ENCODE measurements around the gene MICAL1.

DNA sequence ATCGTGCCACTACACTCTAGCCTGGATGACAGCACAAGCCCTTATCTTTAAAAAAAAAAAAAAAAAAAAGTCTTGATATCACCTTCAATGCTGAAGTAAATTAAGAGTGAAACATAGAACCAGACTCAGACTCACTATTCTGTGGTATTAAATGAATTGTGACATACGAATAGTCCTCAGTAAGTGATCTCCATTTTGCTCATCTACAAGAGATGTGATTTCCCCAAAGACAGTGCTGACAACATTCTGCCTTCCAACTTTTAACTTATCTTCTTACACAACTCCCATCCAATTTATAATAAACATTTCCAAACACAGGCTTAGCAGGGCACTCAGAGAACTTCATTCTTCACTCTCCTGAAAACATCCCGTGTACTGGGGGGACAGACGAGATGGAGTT is 19.4 kb upstream of the MICAL1 start:
- TF ChIP-seq POLR2AphosphoS5 (IDR thresholded peaks at IDR 0.05; ENCODE audit: low read length) (no peak), CHD2 (IDR thresholded peaks at IDR 0.05; ENCODE audit: borderline replicate concordance, low read depth, low read length) (no peak), KDM1A (IDR thresholded peaks at IDR 0.05; ENCODE audit: borderline replicate concordance) (no peak), RAD21 (IDR thresholded peaks at IDR 0.05; ENCODE audit: insufficient read depth, low read depth, low read length) (no peak), CBX3 (IDR thresholded peaks at IDR 0.05; ENCODE audit: borderline replicate concordance, low read depth) (no peak), SIN3A (IDR thresholded peaks at IDR 0.05; ENCODE audit: low read depth, low read length) (no peak), TAF1 (IDR thresholded peaks at IDR 0.05; ENCODE audit: borderline replicate concordance, low read depth, low read length) (no peak)
- TF ChIP-seq, protein P1, sequence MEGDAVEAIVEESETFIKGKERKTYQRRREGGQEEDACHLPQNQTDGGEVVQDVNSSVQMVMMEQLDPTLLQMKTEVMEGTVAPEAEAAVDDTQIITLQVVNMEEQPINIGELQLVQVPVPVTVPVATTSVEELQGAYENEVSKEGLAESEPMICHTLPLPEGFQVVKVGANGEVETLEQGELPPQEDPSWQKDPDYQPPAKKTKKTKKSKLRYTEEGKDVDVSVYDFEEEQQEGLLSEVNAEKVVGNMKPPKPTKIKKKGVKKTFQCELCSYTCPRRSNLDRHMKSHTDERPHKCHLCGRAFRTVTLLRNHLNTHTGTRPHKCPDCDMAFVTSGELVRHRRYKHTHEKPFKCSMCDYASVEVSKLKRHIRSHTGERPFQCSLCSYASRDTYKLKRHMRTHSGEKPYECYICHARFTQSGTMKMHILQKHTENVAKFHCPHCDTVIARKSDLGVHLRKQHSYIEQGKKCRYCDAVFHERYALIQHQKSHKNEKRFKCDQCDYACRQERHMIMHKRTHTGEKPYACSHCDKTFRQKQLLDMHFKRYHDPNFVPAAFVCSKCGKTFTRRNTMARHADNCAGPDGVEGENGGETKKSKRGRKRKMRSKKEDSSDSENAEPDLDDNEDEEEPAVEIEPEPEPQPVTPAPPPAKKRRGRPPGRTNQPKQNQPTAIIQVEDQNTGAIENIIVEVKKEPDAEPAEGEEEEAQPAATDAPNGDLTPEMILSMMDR (IDR thresholded peaks at IDR 0.05 in 2 of 3, conservative IDR thresholded peaks at IDR 0.05 in 1 of 3; ENCODE audit: control insufficient read depth in 2 of 3, extremely low read depth in 1 of 3, insufficient read depth in 1 of 3, low read depth in 3 of 3, low read length in 3 of 3) = no peak

Measured in GM12878 (cell line).